Activated CD4-positive, alpha-beta T cell treated with anti-CD3 and anti-CD28 coated beads, Interleukin-2, amount 10 ng/mL, durations not matched to agents 7 days and 5 days (primary cell): ENCODE measurements around the gene TELO2. TPM values are rescaled to one million over a fixed set of nuclear protein-coding genes. Genes with fewer than 3 reads are reported as not detected.
A peak's percentile ranks its signal among the peaks of the same experiment; 100 is the strongest.

ENCODE experiments used
- CTCF ChIA-PET: fragments of 350-600 bp; sonication (Branson Sonifier 250); formaldehyde crosslinking; loops from one replicate; lab custom pipeline; 2021; ENCODE audit warnings: antibody characterized with exemption; lab: Charles Lee
- POLR2A ChIA-PET: fragments of 350-600 bp; sonication (Branson Sonifier 250); formaldehyde crosslinking; loops from one replicate; lab custom pipeline; 2021; ENCODE audit warnings: antibody characterized with exemption; lab: Charles Lee
- DNase-seq: peaks from one replicate; pipeline ENCODE4 v3.0.0-alpha.2; 2020
- H3K27ac Mint-ChIP-seq: one replicate; pipeline ENCODE4 v1.8.0; 2021; ENCODE audit warnings: mild to moderate bottlenecking, moderate library complexity, mixed read lengths
- H3K27me3 Mint-ChIP-seq: one replicate; pipeline ENCODE4 v1.8.0; 2021; ENCODE audit warnings: mixed read lengths
- H3K36me3 Mint-ChIP-seq: one replicate; pipeline ENCODE4 v1.8.0; 2021; ENCODE audit warnings: low read depth, mixed read lengths
- H3K4me1 Mint-ChIP-seq: one replicate; pipeline ENCODE4 v1.8.0; 2021; ENCODE audit warnings: mixed read lengths
- H3K4me3 Mint-ChIP-seq: one replicate; pipeline ENCODE4 v1.8.0; 2021; ENCODE audit warnings: mild to moderate bottlenecking, moderate library complexity, mixed read lengths
- H3K9me3 Mint-ChIP-seq: one replicate; pipeline ENCODE4 v1.8.0; 2021; ENCODE audit warnings: mixed read lengths
- total RNA-seq, 2 experiments: library from RNA; stranded (reverse); gene quantifications; one replicate each; pipeline ENCODE4 v1.2.3, GENCODE V29; 2021

Gene TELO2
- total RNA-seq, 2 experiments from 2014 or later, result 49.1 to 65.5 TPM

- DNase-seq, result no peak
- Mint-ChIP-seq H3K27me3 (no peaks in the 10 kb centered on the region), H3K27ac (no peak overlapping the region), H3K4me1 (peaks cover 12% of the 10 kb centered on the region), H3K36me3 (no peaks in the 10 kb centered on the region), H3K9me3 (no peaks in the 10 kb centered on the region), H3K4me3 (no peak overlapping the region)
- ChIA-PET POLR2A (no interaction called here), CTCF (no interaction called here)
Observed at GRCh38 chr16:1491327-1491726, 1.8 kb upstream of the TELO2 start.

- Mint-ChIP-seq H3K36me3 (no peaks in the 10 kb centered on the region), H3K27me3 (no peaks in the 10 kb centered on the region), H3K4me1 (peaks cover 12% of the 10 kb centered on the region), H3K4me3 (peak overlapping the region; percentile 93), H3K9me3 (no peaks in the 10 kb centered on the region), H3K27ac (peak overlapping the region; percentile 99)
- CTCF ChIA-PET, result interaction anchor here (1.6 to 1.9 kb wide), 2 partner anchors 11 to 214 kb away, joined by 4 to 5 read pairs; partner anchors contain the start of gene MAPK8IP3
- POLR2A ChIA-PET, result no interaction called here
- no peak for DNase-seq
Observed at GRCh38 chr16:1492082-1492922, 858 bp upstream of the TELO2 start.

DNA sequence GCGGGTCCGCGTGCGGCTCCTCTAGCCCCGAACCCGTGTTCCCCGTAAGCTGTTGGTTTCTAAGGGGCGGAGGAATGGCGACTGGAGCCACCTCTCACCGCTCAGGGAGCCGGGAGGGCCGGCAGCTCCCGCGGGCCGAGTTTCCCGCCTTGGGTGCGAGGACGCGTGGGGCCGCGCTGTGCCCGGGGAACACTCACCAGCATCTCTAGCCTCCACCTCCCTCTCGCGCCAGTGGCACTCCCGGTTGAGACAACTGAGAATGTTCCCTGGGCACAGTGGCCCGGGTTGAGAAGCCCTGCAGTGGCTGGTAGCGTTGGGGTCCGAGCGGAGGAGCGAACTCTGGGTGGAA is 560 bp downstream of the TELO2 start:
- ChIA-PET CTCF (interaction anchor here (1.6 kb wide), 1 partner anchor 212 kb away, joined by 5 read pairs; the partner anchor contains the start of gene MAPK8IP3), POLR2A (no interaction called here)
- Mint-ChIP-seq H3K27ac (peak overlapping the region; percentile 99), H3K27me3 (no peaks in the 10 kb centered on the region), H3K36me3 (peaks cover 2% of the 10 kb centered on the region), H3K4me3 (peak overlapping the region; percentile 93), H3K4me1 (peaks cover 12% of the 10 kb centered on the region), H3K9me3 (no peaks in the 10 kb centered on the region)
- no peak for DNase-seq

GRCh38 chr16:1494129-1494640 is 1.0 kb downstream of the TELO2 start:
- POLR2A ChIA-PET, result no interaction called here
- Mint-ChIP-seq H3K4me3 (peak overlapping the region; percentile 93), H3K4me1 (peaks cover 12% of the 10 kb centered on the region), H3K27me3 (no peaks in the 10 kb centered on the region), H3K27ac (peak overlapping the region; percentile 99), H3K36me3 (peaks cover 2% of the 10 kb centered on the region), H3K9me3 (no peaks in the 10 kb centered on the region)
- CTCF ChIA-PET, result interaction anchor here (1.6 kb wide), 1 partner anchor 212 kb away, joined by 5 read pairs; the partner anchor contains the start of gene MAPK8IP3
- DNase-seq, result no peak

GRCh38 chr16:1494711-1495110 is 1.6 kb downstream of the TELO2 start:
- ChIA-PET CTCF (interaction anchor here (0.9 kb wide), 1 partner anchor 211 kb away, joined by 3 read pairs; the partner anchor contains the start of gene MAPK8IP3), POLR2A (no interaction called here)
- Mint-ChIP-seq H3K36me3 (peaks cover 2% of the 10 kb centered on the region), H3K4me1 (peaks cover 12% of the 10 kb centered on the region), H3K27me3 (no peaks in the 10 kb centered on the region), H3K9me3 (no peaks in the 10 kb centered on the region), H3K27ac (no peak overlapping the region), H3K4me3 (peak overlapping the region; percentile 93)
- no peak for DNase-seq

- Mint-ChIP-seq H3K4me3 (peak overlapping the region; percentile 35), H3K27me3 (no peaks in the 10 kb centered on the region), H3K36me3 (peaks cover 2% of the 10 kb centered on the region), H3K9me3 (no peaks in the 10 kb centered on the region), H3K27ac (no peak overlapping the region), H3K4me1 (peaks cover 12% of the 10 kb centered on the region)
- POLR2A ChIA-PET, result no interaction called here
- DNase-seq, result no peak
- CTCF ChIA-PET, result interaction anchor here (0.9 kb wide), 1 partner anchor 211 kb away, joined by 3 read pairs; the partner anchor contains the start of gene MAPK8IP3
Observed at GRCh38 chr16:1495211-1495888, 2.2 kb downstream of the TELO2 start.

GRCh38 chr16:1495889-1496262 is 2.7 kb downstream of the TELO2 start:
- Mint-ChIP-seq H3K27ac (no peak overlapping the region), H3K36me3 (peaks cover 2% of the 10 kb centered on the region), H3K9me3 (no peaks in the 10 kb centered on the region), H3K27me3 (no peaks in the 10 kb centered on the region), H3K4me1 (peaks cover 12% of the 10 kb centered on the region), H3K4me3 (no peak overlapping the region)
- ChIA-PET CTCF (no interaction called here), POLR2A (no interaction called here)
- DNase-seq, result no peak

GRCh38 chr16:1496464-1496863 is 3.3 kb downstream of the TELO2 start:
- H3K4me1 Mint-ChIP-seq, result peaks cover 12% of the 10 kb centered on the region
- peaks cover 2% of the 10 kb centered on the region for H3K36me3 Mint-ChIP-seq
- H3K9me3 Mint-ChIP-seq, result no peaks in the 10 kb centered on the region
- no peak overlapping the region for H3K27ac Mint-ChIP-seq
- H3K27me3 Mint-ChIP-seq, result no peaks in the 10 kb centered on the region
- no peak overlapping the region for H3K4me3 Mint-ChIP-seq
- ChIA-PET POLR2A (no interaction called here), CTCF (no interaction called here)
- DNase-seq, result no peak

GRCh38 chr16:1497014-1497598 is 3.9 kb downstream of the TELO2 start:
- Mint-ChIP-seq H3K27me3 (no peaks in the 10 kb centered on the region), H3K9me3 (no peaks in the 10 kb centered on the region), H3K27ac (no peak overlapping the region), H3K4me3 (no peak overlapping the region), H3K36me3 (peaks cover 2% of the 10 kb centered on the region), H3K4me1 (peaks cover 11% of the 10 kb centered on the region)
- CTCF ChIA-PET, result interaction anchor here (0.6 kb wide), 1 partner anchor 838 kb away, joined by 5 read pairs; no protein-coding TSS in a partner anchor
- no peak for DNase-seq
- POLR2A ChIA-PET, result no interaction called here

DNA sequence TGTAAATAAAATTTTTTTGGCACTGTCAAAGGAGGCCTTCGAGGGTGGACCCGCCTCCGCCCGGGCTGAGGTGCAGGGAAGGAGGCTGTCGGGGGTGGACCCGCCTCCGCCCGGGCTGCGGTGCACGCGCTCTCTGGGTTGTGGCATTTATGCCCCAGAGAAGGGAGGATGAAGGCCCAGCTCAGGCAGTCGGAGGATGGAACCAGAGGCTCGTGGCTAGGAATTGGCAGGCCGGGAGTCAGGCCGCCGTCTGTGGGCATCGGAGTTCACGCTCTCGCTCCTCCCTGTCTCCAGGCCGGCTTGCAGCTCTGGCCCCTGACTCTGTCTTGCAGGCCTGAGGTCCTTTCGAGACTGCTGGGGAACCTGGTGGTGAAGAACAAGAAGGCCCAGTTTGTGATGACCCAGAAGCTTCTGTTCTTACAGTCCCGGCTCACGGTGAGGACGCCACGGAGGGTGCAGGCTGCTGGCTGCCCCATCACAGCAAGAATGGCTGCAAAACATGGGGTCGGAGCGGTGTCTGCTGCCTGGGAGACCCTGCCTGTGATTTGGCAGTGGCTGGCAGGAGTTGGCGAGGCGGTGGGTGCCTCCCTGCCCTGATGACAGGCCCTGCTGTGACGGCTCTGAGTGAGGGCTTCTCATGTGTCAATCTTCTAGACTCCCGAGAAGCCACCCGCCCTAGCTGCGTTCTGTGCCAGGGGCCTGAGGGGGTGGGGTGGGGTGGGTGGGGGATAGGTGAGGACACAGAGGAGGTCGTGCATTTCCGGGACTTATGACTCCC is 5.9 kb downstream of the TELO2 start:
- H3K27me3 Mint-ChIP-seq, result no peaks in the 10 kb centered on the region
- H3K9me3 Mint-ChIP-seq, result no peaks in the 10 kb centered on the region
- no peaks in the 10 kb centered on the region for H3K4me1 Mint-ChIP-seq
- POLR2A ChIA-PET, result no interaction called here
- peaks cover 10% of the 10 kb centered on the region for H3K36me3 Mint-ChIP-seq
- no peak overlapping the region for H3K27ac Mint-ChIP-seq
- CTCF ChIA-PET, result no interaction called here
- DNase-seq, result no peak
- no peak overlapping the region for H3K4me3 Mint-ChIP-seq

DNA sequence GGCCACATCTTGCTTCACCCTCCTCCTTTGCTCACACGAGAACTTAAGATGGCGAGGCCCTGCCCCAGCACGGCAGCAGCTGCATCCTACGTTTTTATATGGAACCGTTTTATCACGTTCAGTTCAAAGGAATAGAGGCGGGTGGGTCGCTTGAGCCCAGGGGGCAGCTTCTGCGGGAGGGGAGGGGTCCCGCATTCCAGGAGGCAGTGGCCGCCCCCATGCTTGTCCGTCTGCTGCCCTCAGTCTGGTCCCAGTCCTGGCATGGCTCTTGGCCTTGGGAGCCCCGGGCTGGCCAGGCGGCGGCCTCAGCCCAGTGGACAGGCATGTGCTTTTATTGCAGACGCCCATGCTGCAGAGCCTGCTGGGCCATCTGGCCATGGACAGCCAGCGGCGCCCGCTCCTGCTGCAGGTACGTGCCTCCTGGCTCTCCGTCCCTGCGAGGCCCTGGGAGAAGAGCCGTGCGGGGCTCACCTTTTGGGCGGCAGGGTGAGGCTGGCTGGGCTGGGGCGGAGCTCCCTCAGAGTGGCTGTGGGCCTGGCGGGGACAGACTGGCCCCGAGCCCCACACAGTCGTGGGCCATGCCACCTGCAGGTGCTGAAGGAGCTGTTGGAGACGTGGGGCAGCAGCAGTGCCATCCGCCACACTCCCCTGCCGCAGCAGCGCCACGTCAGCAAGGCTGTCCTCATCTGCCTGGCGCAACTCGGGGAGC is 6.8 kb downstream of the TELO2 start:
- Mint-ChIP-seq H3K36me3 (peaks cover 10% of the 10 kb centered on the region), H3K27ac (no peak overlapping the region), H3K4me1 (no peaks in the 10 kb centered on the region), H3K27me3 (no peaks in the 10 kb centered on the region), H3K9me3 (no peaks in the 10 kb centered on the region), H3K4me3 (no peak overlapping the region)
- ChIA-PET POLR2A (no interaction called here), CTCF (no interaction called here)
- no peak for DNase-seq
